MCF 10A (cell line): ENCODE data around the gene LINGO1. TPM values are rescaled to one million over a fixed set of nuclear protein-coding genes. Genes with fewer than 3 reads are reported as not detected.

Experiments used
- BruUV-seq: library from RNA; stranded (reverse); fragments of 400-500 nt; replicated peaks from 2 replicates; lab custom pipeline; 2021; lab: Mats Ljungman, UMichigan
- CTCF ChIA-PET: fragments of 300-600 bp; sonication (Branson Sonifier 250); formaldehyde crosslinking; extraction: SDS; loops from one replicate; lab custom pipeline; 2021; ENCODE audit warnings: antibody characterized with exemption, inconsistent platforms; lab: Yijun Ruan, JAX
- POLR2A ChIA-PET: fragments of 300-600, 350-650 bp; sonication (Branson Sonifier 250); formaldehyde crosslinking; extraction: SDS; loops from one replicate; lab custom pipeline; 2020; ENCODE audit warnings: antibody characterized with exemption, inconsistent platforms; lab: Yijun Ruan, JAX
- DNase-seq: peaks from one replicate; pipeline ENCODE4 v3.0.0-alpha.2; 2018; ENCODE audit not compliant: unreplicated experiment
- H3K27ac Mint-ChIP-seq: one replicate; pipeline ENCODE4 v1.8.0; 2022; ENCODE audit warnings: mild to moderate bottlenecking, low read depth, mixed read lengths; ENCODE audit not compliant: unreplicated experiment
- H3K27me3 Mint-ChIP-seq: one replicate; pipeline ENCODE4 v1.8.0; 2022; ENCODE audit warnings: mixed read lengths; ENCODE audit not compliant: insufficient read depth, unreplicated experiment
- H3K36me3 Mint-ChIP-seq: one replicate; pipeline ENCODE4 v1.8.0; 2022; ENCODE audit warnings: mild to moderate bottlenecking, moderate library complexity, mixed read lengths; ENCODE audit not compliant: insufficient read depth, unreplicated experiment
- H3K4me1 Mint-ChIP-seq: one replicate; pipeline ENCODE4 v1.8.0; 2022; ENCODE audit warnings: mixed read lengths; ENCODE audit not compliant: insufficient read depth, unreplicated experiment
- H3K4me3 Mint-ChIP-seq: one replicate; pipeline ENCODE4 v1.8.0; 2022; ENCODE audit warnings: mild to moderate bottlenecking, moderate library complexity, mixed read lengths; ENCODE audit not compliant: unreplicated experiment
- H3K9me3 Mint-ChIP-seq: one replicate; pipeline ENCODE4 v1.8.0; 2022; ENCODE audit warnings: mixed read lengths; ENCODE audit not compliant: unreplicated experiment
- CTCF ChIP-seq: fragments of 200-600 bp; IDR thresholded peaks from one replicate; pipeline ENCODE4 v1.8.0; 2022; ENCODE audit warnings: antibody characterized with exemption, mild to moderate bottlenecking; ENCODE audit not compliant: unreplicated experiment
- intact Hi-C: fragments of 100-400 bp; cut with micrococcal nuclease; formaldehyde crosslinking; loops from 2 replicates; pipeline ENCODE4 v1.14.1; 2022
- total RNA-seq: library from RNA; stranded (reverse); gene quantifications from 2 replicates; pipeline ENCODE4 v1.2.3, GENCODE V29; 2022

LINGO1 gene
- total RNA-seq, 1 experiment from 2014 or later, result not detected

GRCh38 chr15:77633134-77633912 lies 611 bp upstream of the LINGO1 start:
- CTCF ChIA-PET, result interaction anchor here (0.6 to 5.5 kb wide), 41 partner anchors 8 to 1841 kb away, joined by 3 to 64 read pairs (median 4); no protein-coding TSS in a partner anchor
- peak; percentile 99 for TF ChIP-seq CTCF
- DNase-seq, result peak; percentile 84
- Mint-ChIP-seq H3K4me3 (peak overlapping the region; percentile 57), H3K27me3 (peaks cover 65% of the 10 kb centered on the region), H3K36me3 (no peaks in the 10 kb centered on the region), H3K9me3 (no peaks in the 10 kb centered on the region), H3K27ac (no peak overlapping the region), H3K4me1 (peaks cover 4% of the 10 kb centered on the region)
- intact Hi-C loops, result loop anchor here (1.0 to 5.0 kb wide), 3 partner anchors 188 to 447 kb away; no protein-coding TSS in a partner anchor
- POLR2A ChIA-PET, result interaction anchor here (0.6 to 1.0 kb wide), 2 partner anchors 90 to 188 kb away, joined by 3 to 4 read pairs; no protein-coding TSS in a partner anchor
- no TSS peak for BruUV-seq

GRCh38 chr15:77631745-77632533 lies 773 bp downstream of the LINGO1 start:
- POLR2A ChIA-PET, result interaction anchor here (0.7 kb wide), 1 partner anchor 189 kb away, joined by 4 read pairs; no protein-coding TSS in a partner anchor
- peaks cover 4% of the 10 kb centered on the region for H3K4me1 Mint-ChIP-seq
- no peak for TF ChIP-seq CTCF
- CTCF ChIA-PET, result interaction anchor here (0.6 to 2.4 kb wide), 4 partner anchors 23 to 274 kb away, joined by 3 to 14 read pairs (median 4); no protein-coding TSS in a partner anchor
- BruUV-seq, result no TSS peak
- H3K9me3 Mint-ChIP-seq, result no peaks in the 10 kb centered on the region
- no peaks in the 10 kb centered on the region for H3K36me3 Mint-ChIP-seq
- peak overlapping the region; percentile 14 for H3K4me3 Mint-ChIP-seq
- intact Hi-C loops, result loop anchor here (2.0 to 5.0 kb wide), 2 partner anchors 240 to 445 kb away; no protein-coding TSS in a partner anchor
- peaks cover 52% of the 10 kb centered on the region for H3K27me3 Mint-ChIP-seq
- no peak for DNase-seq
- no peak overlapping the region for H3K27ac Mint-ChIP-seq

GRCh38 chr15:77630956-77631744 lies 1.6 kb downstream of the LINGO1 start:
- BruUV-seq, result no TSS peak
- H3K4me1 Mint-ChIP-seq, result peaks cover 4% of the 10 kb centered on the region

More at GRCh38 chr15:77630956-77631744, 1.6 kb downstream of the LINGO1 start:
- no peak for DNase-seq
- intact Hi-C loops, result loop anchor here (5.0 kb wide), 1 partner anchor 241 kb away; no protein-coding TSS in a partner anchor
- TF ChIP-seq CTCF, result no peak
- H3K27ac Mint-ChIP-seq, result no peak overlapping the region
- H3K9me3 Mint-ChIP-seq, result no peaks in the 10 kb centered on the region
- peaks cover 45% of the 10 kb centered on the region for H3K27me3 Mint-ChIP-seq
- ChIA-PET CTCF (interaction anchor here (0.6 to 2.4 kb wide), 10 partner anchors 13 to 521 kb away, joined by 3 to 14 read pairs (median 4); no protein-coding TSS in a partner anchor), POLR2A (interaction anchor here (0.7 kb wide), 1 partner anchor 190 kb away, joined by 4 read pairs; no protein-coding TSS in a partner anchor)
- peak overlapping the region; percentile 14 for H3K4me3 Mint-ChIP-seq
- no peaks in the 10 kb centered on the region for H3K36me3 Mint-ChIP-seq
